ENCODE data around the gene FCGR3A.

- TF ChIP-seq CTCF (IDR thresholded peaks at IDR 0.05) (no peak), POLR2AphosphoS5 (IDR thresholded peaks at IDR 0.05) (peak; percentile 71 to 78), POLR2A (IDR thresholded peaks at IDR 0.05) (peak in 1 of 4 donors; percentile 57)
These were observed 43.0 kb downstream of the FCGR3A start for GRCh38 chr1:161506336-161507223.

Measured in upper lobe of left lung (tissue), 4 donors.